ENCODE measurements around the gene MCL1.
"Not testable (repeated sequence)": the region's sequence is repeated elsewhere in the genome, so short reads cannot be mapped to it uniquely, and the experiment has no call there.

MCL1 gene

GRCh38 chr1:150566589-150567340, 12.6 kb downstream of the MCL1 start:
- no peak overlapping the region for H3K4me3 ChIP-seq (replicated peaks; ENCODE audit: low read depth, low read length)
- DNase-seq (ENCODE audit: extremely low read depth, low read depth), result no peak
- TF ChIP-seq, protein P1, sequence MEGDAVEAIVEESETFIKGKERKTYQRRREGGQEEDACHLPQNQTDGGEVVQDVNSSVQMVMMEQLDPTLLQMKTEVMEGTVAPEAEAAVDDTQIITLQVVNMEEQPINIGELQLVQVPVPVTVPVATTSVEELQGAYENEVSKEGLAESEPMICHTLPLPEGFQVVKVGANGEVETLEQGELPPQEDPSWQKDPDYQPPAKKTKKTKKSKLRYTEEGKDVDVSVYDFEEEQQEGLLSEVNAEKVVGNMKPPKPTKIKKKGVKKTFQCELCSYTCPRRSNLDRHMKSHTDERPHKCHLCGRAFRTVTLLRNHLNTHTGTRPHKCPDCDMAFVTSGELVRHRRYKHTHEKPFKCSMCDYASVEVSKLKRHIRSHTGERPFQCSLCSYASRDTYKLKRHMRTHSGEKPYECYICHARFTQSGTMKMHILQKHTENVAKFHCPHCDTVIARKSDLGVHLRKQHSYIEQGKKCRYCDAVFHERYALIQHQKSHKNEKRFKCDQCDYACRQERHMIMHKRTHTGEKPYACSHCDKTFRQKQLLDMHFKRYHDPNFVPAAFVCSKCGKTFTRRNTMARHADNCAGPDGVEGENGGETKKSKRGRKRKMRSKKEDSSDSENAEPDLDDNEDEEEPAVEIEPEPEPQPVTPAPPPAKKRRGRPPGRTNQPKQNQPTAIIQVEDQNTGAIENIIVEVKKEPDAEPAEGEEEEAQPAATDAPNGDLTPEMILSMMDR (IDR thresholded peaks at IDR 0.05; ENCODE audit: low read depth, low read length, missing control alignments), result no peak

DNA sequence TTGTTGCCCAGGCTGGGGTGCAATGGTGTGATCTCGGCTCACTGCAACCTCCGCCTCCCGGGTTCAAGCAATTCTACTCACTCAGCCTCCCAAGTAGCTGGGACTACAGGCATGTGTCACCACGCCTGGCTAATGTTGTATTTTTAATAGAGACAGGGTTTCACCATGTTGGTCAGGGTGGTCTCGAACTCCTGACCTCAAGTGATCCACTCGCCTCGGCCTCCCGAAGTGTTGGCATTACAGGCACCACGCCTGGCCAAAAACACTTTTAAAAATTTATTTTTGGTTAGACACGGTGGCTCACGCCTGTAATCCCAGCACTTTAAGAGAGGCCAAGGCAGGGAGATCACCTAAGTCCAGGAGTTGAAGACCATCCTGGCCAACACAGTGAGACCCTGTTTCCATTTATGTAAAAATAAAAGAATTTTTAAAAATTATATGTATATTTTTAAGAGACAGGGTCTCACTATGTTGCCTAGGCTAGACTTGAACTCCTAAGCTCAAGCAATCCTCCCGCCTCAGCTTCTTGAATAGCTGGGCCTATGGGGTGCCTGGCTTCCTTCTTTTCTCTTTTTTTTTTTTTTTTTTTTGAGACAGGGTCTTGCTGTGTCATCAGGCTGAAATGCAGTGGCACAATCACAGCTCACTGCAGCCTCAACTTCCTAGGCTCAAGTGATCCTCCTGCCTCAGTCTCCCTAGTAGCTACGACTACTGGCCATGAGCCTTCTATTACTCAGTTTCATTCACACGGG, 14.0 kb downstream of the MCL1 start:
- not testable (repeated sequence) for DNase-seq (ENCODE audit: extremely low read depth, low read depth); H3K4me3 ChIP-seq (replicated peaks; ENCODE audit: low read depth, low read length)

DNA sequence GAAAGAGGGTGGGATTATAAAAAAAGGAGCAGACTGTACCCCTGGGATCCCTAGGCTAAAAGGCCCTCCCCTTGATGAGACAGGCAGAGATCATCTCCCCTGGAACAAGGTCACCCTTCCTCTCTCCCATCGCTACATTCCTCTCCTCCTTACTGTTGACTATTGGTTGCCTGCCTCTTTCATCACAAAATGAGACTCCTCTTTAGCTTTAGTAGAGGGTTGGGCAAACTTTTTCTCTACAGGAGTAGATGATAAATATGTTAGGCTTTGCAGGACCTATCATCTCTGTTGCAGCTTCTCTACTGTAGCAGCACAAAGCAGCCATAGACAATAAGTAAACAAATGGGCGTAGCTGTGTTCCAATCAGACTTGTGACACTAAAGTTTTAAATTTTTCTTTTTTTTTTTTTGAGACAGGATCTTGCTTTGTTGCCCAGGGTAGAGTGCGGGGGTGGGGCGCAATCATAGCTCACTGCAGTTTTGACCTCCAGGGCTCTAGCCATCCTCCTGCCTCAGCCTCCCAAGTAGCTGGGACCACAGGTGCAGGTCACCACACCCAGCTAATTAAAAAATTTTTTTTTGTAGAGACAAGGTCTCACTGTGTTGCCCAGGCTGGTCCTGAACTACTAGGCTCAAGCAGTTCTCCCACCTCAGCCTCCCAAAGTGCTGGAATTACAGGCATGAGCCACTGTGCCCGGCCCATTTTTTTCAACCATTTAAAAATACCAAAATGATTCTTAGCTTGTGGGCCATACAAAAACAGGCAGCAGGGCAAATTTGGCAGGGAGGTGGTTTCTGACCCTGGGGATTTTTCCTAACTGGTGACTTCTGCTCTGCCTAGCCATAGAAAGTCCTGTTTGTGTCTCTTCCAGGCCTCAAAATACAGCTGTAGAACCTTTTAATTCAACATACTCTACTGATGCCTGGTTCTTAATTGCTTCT, 15.1 kb downstream of the MCL1 start:
- no peak overlapping the region for H3K4me3 ChIP-seq (replicated peaks; ENCODE audit: low read depth, low read length)
- TF ChIP-seq, protein P1 (IDR thresholded peaks at IDR 0.05; ENCODE audit: low read depth, low read length, missing control alignments), result no peak
- no peak for DNase-seq (ENCODE audit: extremely low read depth, low read depth)

- H3K4me3 ChIP-seq (replicated peaks; ENCODE audit: low read depth, low read length), result no peak overlapping the region
Measured at GRCh38 chr1:150563340-150564038, 15.9 kb downstream of the MCL1 start.

DNA sequence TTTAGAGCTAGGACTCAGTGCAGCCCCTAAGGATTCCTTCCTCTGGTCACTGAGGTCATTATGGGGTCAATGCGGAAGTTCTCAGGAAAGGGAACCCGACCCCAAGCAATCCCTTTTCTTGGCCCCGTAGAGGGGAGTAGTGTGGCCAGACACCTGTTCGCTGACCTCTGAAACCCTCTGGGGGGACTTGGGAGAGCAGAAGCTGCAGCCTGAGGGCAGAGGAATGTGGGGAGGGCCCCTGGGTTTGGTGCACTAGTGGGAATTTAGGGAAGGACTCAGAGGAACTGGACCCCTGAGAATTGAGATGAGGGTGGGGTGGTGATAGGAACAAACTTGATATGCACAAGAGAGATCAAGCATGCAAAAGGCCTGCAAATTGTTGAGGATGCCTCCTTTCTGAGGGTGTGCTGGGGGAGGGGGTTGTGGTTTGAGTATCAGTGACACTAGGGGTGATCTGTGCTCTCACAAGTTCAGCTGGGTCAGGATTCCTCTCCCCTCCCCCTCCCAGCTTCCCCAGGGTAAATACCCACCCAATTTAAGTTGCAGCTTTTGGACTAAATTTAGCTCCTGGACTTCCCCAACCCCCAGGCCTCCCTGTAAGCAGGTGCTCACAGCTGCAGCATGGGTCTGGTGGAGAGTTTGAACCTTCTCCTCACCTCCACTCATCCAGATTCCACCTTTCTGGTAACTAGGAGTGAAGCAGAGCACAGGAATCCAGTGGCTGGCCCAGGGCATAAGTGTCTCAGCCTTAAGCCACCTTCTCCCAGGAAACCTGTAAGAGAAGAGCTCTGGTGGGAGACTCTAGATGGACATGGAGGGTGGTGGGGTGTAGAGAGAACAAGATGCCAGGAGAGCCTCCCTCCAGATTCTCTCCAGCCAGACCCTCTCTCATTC, 16.7 kb downstream of the MCL1 start:
- H3K4me3 ChIP-seq (replicated peaks; ENCODE audit: low read depth, low read length), result peak overlapping the region; percentile 48
- DNase-seq (ENCODE audit: extremely low read depth, low read depth), result no peak

More at GRCh38 chr1:150563340-150564038, 15.9 kb downstream of the MCL1 start:
- TF ChIP-seq, protein P1 (IDR thresholded peaks at IDR 0.05; ENCODE audit: low read depth, low read length, missing control alignments), result no peak
- DNase-seq (ENCODE audit: extremely low read depth, low read depth), result no peak

GRCh38 chr1:150561974-150562445, 17.4 kb downstream of the MCL1 start:
- peak overlapping the region; percentile 48 for H3K4me3 ChIP-seq (replicated peaks; ENCODE audit: low read depth, low read length)
- TF ChIP-seq, protein P1 (IDR thresholded peaks at IDR 0.05; ENCODE audit: low read depth, low read length, missing control alignments), result no peak
- DNase-seq (ENCODE audit: extremely low read depth, low read depth), result peak; percentile 71

More for the DNA sequence above, 16.7 kb downstream of the MCL1 start:
- TF ChIP-seq, protein P1 (IDR thresholded peaks at IDR 0.05; ENCODE audit: low read depth, low read length, missing control alignments), result no peak
